Measurements from ENCODE around the gene PEAK1.

GRCh38 chr15:77099741-77100463 lies 320.0 kb downstream of the PEAK1 start:
- TF ChIP-seq CTCF (IDR thresholded peaks at IDR 0.05) (no peak), POLR2AphosphoS5 (IDR thresholded peaks at IDR 0.05; ENCODE audit: insufficient read depth in 1 of 2, low read depth in 1 of 2) (no peak)

All from vagina (tissue), 2 donors.